Neural cell (in vitro differentiated cells): Measurements from ENCODE around the gene TCF4. TPM values are rescaled to one million over a fixed set of nuclear protein-coding genes. Genes with fewer than 3 reads are reported as not detected.
A peak's percentile ranks its signal among the peaks of the same experiment; 100 is the strongest.

ENCODE experiments used
- H2AFZ ChIP-seq: fragments of 200-600, 300-800 bp; sonication (generic), shearing (Covaris generic); 2 replicates; pipeline ENCODE4 v1.6.0; 2014; ENCODE audit warnings: low read depth, mild to moderate bottlenecking, antibody characterized with exemption, low read length, moderate library complexity
- H3F3A ChIP-seq: fragments of 200-600 bp; shearing (Covaris generic); 2 replicates; pipeline ENCODE4 v1.6.1; 2016; ENCODE audit warnings: mild to moderate bottlenecking, moderate library complexity, mixed read lengths, antibody characterized with exemption, low read length; ENCODE audit not compliant: insufficient read depth, poor library complexity, severe bottlenecking
- H3K27ac ChIP-seq: fragments of 200-600, 300-800 bp; sonication (generic), shearing (Covaris generic); 2 replicates; pipeline ENCODE4 v1.5.1; 2014; ENCODE audit warnings: mild to moderate bottlenecking, low read length, moderate library complexity
- H3K27me3 ChIP-seq: fragments of 300-800, 200-600 bp; sonication (generic), shearing (Covaris generic); 2 replicates; pipeline ENCODE4 v1.6.0; 2014; ENCODE audit warnings: mild to moderate bottlenecking, low read depth, low read length, moderate library complexity; ENCODE audit not compliant: insufficient read depth
- H3K36me3 ChIP-seq: fragments of 300-800, 200-600 bp; sonication (generic), shearing (Covaris generic); 2 replicates; pipeline ENCODE4 v1.5.1; 2014; ENCODE audit warnings: mild to moderate bottlenecking, antibody characterized with exemption, low read length, moderate library complexity; ENCODE audit not compliant: insufficient read depth
- H3K4me2 ChIP-seq: fragments of 300-800, 200-600 bp; sonication (generic), shearing (Covaris generic); 2 replicates; pipeline ENCODE4 v1.6.0; 2014; ENCODE audit warnings: mild to moderate bottlenecking, low read length
- H3K4me3 ChIP-seq: fragments of 300-800, 200-600 bp; sonication (generic), shearing (Covaris generic); 2 replicates; pipeline ENCODE4 v1.5.1; 2014; ENCODE audit warnings: mild to moderate bottlenecking, low read length, moderate library complexity
- H3K79me2 ChIP-seq: fragments of 200-600 bp; shearing (Covaris generic); replicated peaks from 2 replicates; pipeline ENCODE4 v1.6.0; 2014; ENCODE audit warnings: mild to moderate bottlenecking, low read length, moderate library complexity; ENCODE audit not compliant: insufficient read depth
- H3K9ac ChIP-seq: fragments of 300-800, 200-600 bp; sonication (generic), shearing (Covaris generic); 2 replicates; pipeline ENCODE4 v1.6.1; 2016; ENCODE audit warnings: mild to moderate bottlenecking, low read length, mixed read lengths
- H3K9me2 ChIP-seq: fragments of 200-600 bp; shearing (Covaris generic); 2 replicates; pipeline ENCODE4 v1.6.1; 2016; ENCODE audit warnings: mild to moderate bottlenecking, low read length, mixed read lengths; ENCODE audit not compliant: insufficient read depth
- H3K9me3 ChIP-seq: fragments of 200-600, 300-800 bp; sonication (generic), shearing (Covaris generic); 2 replicates; pipeline ENCODE4 v1.6.1; 2016; ENCODE audit warnings: mild to moderate bottlenecking, mixed run types, low read length, moderate library complexity, mixed read lengths
- H4K20me1 ChIP-seq: fragments of 200-600 bp; shearing (Covaris generic); 2 replicates; pipeline ENCODE4 v1.6.1; 2016; ENCODE audit warnings: mild to moderate bottlenecking, mixed run types; ENCODE audit not compliant: insufficient read depth
- EP300 ChIP-seq: fragments of 450-650 bp; conservative IDR thresholded peaks from 2 replicates; pipeline ENCODE4 v1.6.1; 2014; ENCODE audit warnings: antibody characterized with exemption, mild to moderate bottlenecking, moderate library complexity; ENCODE audit not compliant: poor library complexity, severe bottlenecking
- EZH2 ChIP-seq: fragments of 200-600, 300-800 bp; shearing (Covaris generic), sonication (generic); IDR thresholded peaks from 2 replicates; pipeline ENCODE4 v1.6.1; 2014; ENCODE audit warnings: antibody characterized with exemption, low read length, borderline replicate concordance, mild to moderate bottlenecking; ENCODE audit not compliant: insufficient read depth, poor library complexity, severe bottlenecking
- MXI1 ChIP-seq: fragments of 450-650 bp; conservative IDR thresholded peaks from 2 replicates; pipeline ENCODE4 v1.6.1; 2014; ENCODE audit warnings: antibody characterized with exemption, mild to moderate bottlenecking; ENCODE audit not compliant: poor library complexity, severe bottlenecking
- POLR2AphosphoS5 ChIP-seq: IDR thresholded peaks from 2 replicates; pipeline ENCODE4 v1.6.1; 2012
- REST ChIP-seq: IDR thresholded peaks from 2 replicates; pipeline ENCODE4 v1.6.1; 2012; ENCODE audit warnings: borderline replicate concordance
- SMC3 ChIP-seq: fragments of 450-650 bp; conservative IDR thresholded peaks from 2 replicates; pipeline ENCODE4 v1.6.1; 2014; ENCODE audit warnings: antibody characterized with exemption, mild to moderate bottlenecking, moderate library complexity; ENCODE audit not compliant: poor library complexity
- TAF1 ChIP-seq: IDR thresholded peaks from 2 replicates; pipeline ENCODE4 v1.6.1; 2012; ENCODE audit warnings: low read depth
- polyA plus RNA-seq: library from polyadenylated mRNA; depleted of rRNA; stranded (reverse); fragments of >200 nt; gene quantifications from 2 replicates; pipeline ENCODE4 v1.2.3, GENCODE V29; 2014
- TF ChIP-seq, protein P1 (sequence below): fragments of 450-650 bp; IDR thresholded peaks from 2 replicates; pipeline ENCODE4 v1.5.1; 2014; ENCODE audit warnings: antibody characterized with exemption, mild to moderate bottlenecking, moderate library complexity; ENCODE audit not compliant: poor library complexity, severe bottlenecking

Gene TCF4
- polyA plus RNA-seq, 1 donor from 2014 or later = 7.0 TPM

- no peaks in the 10 kb centered on the region for H3K36me3 ChIP-seq
- peak overlapping the region; percentile 66 for H3K4me3 ChIP-seq
- no peak overlapping the region for H2AFZ ChIP-seq
- H3K27me3 ChIP-seq = peaks cover 4% of the 10 kb centered on the region
- H4K20me1 ChIP-seq = no peaks in the 10 kb centered on the region
- TF ChIP-seq SMC3 (peak; percentile 21), REST (no peak), POLR2AphosphoS5 (peak; percentile 52), MXI1 (peak; percentile 69), EZH2 (no peak)
- TF ChIP-seq, protein P1, sequence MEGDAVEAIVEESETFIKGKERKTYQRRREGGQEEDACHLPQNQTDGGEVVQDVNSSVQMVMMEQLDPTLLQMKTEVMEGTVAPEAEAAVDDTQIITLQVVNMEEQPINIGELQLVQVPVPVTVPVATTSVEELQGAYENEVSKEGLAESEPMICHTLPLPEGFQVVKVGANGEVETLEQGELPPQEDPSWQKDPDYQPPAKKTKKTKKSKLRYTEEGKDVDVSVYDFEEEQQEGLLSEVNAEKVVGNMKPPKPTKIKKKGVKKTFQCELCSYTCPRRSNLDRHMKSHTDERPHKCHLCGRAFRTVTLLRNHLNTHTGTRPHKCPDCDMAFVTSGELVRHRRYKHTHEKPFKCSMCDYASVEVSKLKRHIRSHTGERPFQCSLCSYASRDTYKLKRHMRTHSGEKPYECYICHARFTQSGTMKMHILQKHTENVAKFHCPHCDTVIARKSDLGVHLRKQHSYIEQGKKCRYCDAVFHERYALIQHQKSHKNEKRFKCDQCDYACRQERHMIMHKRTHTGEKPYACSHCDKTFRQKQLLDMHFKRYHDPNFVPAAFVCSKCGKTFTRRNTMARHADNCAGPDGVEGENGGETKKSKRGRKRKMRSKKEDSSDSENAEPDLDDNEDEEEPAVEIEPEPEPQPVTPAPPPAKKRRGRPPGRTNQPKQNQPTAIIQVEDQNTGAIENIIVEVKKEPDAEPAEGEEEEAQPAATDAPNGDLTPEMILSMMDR = no peak
- peak overlapping the region; percentile 52 for H3K4me2 ChIP-seq
- no peaks in the 10 kb centered on the region for H3F3A ChIP-seq
- H3K9me3 ChIP-seq = no peaks in the 10 kb centered on the region
- peak overlapping the region; percentile 27 for H3K9ac ChIP-seq
- H3K27ac ChIP-seq = no peak overlapping the region
- H3K9me2 ChIP-seq = no peaks in the 10 kb centered on the region
- H3K79me2 ChIP-seq = peaks cover 32% of the 10 kb centered on the region
These were observed 266.5 kb downstream of the TCF4 start for GRCh38 chr18:55321265-55322177.

- peaks cover 32% of the 10 kb centered on the region for H3K79me2 ChIP-seq
- no peaks in the 10 kb centered on the region for H3K9me3 ChIP-seq
- no peaks in the 10 kb centered on the region for H3F3A ChIP-seq
- peaks cover 4% of the 10 kb centered on the region for H3K27me3 ChIP-seq
- H2AFZ ChIP-seq = no peak overlapping the region
- no peaks in the 10 kb centered on the region for H3K36me3 ChIP-seq
- H3K4me3 ChIP-seq = no peak overlapping the region
- no peak overlapping the region for H3K27ac ChIP-seq
- TF ChIP-seq, protein P1 = no peak
- no peak for TF ChIP-seq EZH2
- TF ChIP-seq POLR2AphosphoS5 = no peak
- TF ChIP-seq TAF1 = no peak
- no peak for TF ChIP-seq EP300
- no peak overlapping the region for H3K4me2 ChIP-seq
- H3K9me2 ChIP-seq = no peaks in the 10 kb centered on the region
- H3K9ac ChIP-seq = no peak overlapping the region
- H4K20me1 ChIP-seq = no peaks in the 10 kb centered on the region
These were observed 267.3 kb downstream of the TCF4 start for GRCh38 chr18:55320424-55321264.
